ENCODE results near the gene SGTB. TPM values are rescaled to one million over a fixed set of nuclear protein-coding genes. Genes with fewer than 3 reads are reported as not detected.

The SGTB gene
- total and polyA plus RNA-seq, 9 donors = 6.2 to 11.6 (median 9.5) TPM

GRCh38 chr5:65718576-65719310 lies 3.2 kb downstream of the SGTB start:
- Histone ChIP-seq H3K27ac (ENCODE audit: low read length) (no peak overlapping the region), H3K4me3 (ENCODE audit: low read length) (no peak overlapping the region), H3K27me3 (ENCODE audit: control insufficient read depth, insufficient read depth, low read length) (no peaks in the 10 kb centered on the region), H3K4me1 (ENCODE audit: control insufficient read depth, insufficient read depth, low read length) (peaks cover 5% of the 10 kb centered on the region), H3K36me3 (ENCODE audit: control insufficient read depth, insufficient read depth, low read length) (peaks cover 5% of the 10 kb centered on the region), H3K9me3 (replicated peaks; ENCODE audit: control insufficient read depth, low read depth, low read length) (no peaks in the 10 kb centered on the region)
- no peak for DNase-seq

GRCh38 chr5:65708145-65708544 lies 13.8 kb downstream of the SGTB start:
- H3K9me3 ChIP-seq (replicated peaks; ENCODE audit: control insufficient read depth, low read depth, low read length) = no peaks in the 10 kb centered on the region
- H3K27me3 ChIP-seq (ENCODE audit: control insufficient read depth, insufficient read depth, low read length) = no peaks in the 10 kb centered on the region
- no CpG with 5 or more reads among the region's 4 CpGs for WGBS (ENCODE audit: insufficient coverage)
- peaks cover 19% of the 10 kb centered on the region for H3K36me3 ChIP-seq (ENCODE audit: control insufficient read depth, insufficient read depth, low read length)
- no peak for DNase-seq
- H3K4me3 ChIP-seq (ENCODE audit: low read length) = no peak overlapping the region
- no peak overlapping the region for H3K27ac ChIP-seq (ENCODE audit: low read length)
- no peaks in the 10 kb centered on the region for H3K4me1 ChIP-seq (ENCODE audit: control insufficient read depth, insufficient read depth, low read length)

GRCh38 chr5:65707663-65708062 lies 14.2 kb downstream of the SGTB start:
- DNase-seq = no peak
- Histone ChIP-seq H3K4me1 (ENCODE audit: control insufficient read depth, insufficient read depth, low read length) (no peaks in the 10 kb centered on the region), H3K27me3 (ENCODE audit: control insufficient read depth, insufficient read depth, low read length) (no peaks in the 10 kb centered on the region), H3K36me3 (ENCODE audit: control insufficient read depth, insufficient read depth, low read length) (peaks cover 19% of the 10 kb centered on the region), H3K9me3 (replicated peaks; ENCODE audit: control insufficient read depth, low read depth, low read length) (no peaks in the 10 kb centered on the region), H3K27ac (ENCODE audit: low read length) (no peak overlapping the region), H3K4me3 (ENCODE audit: low read length) (no peak overlapping the region)
- no CpG with 5 or more reads among the region's 4 CpGs for WGBS (ENCODE audit: insufficient coverage)

- 63% methylated on average over 1 of the region's 2 CpGs for whole genome bisulfite sequencing (ENCODE audit: insufficient coverage)
- Histone ChIP-seq H3K27ac (ENCODE audit: low read length) (no peak overlapping the region), H3K27me3 (ENCODE audit: control insufficient read depth, insufficient read depth, low read length) (no peaks in the 10 kb centered on the region), H3K36me3 (ENCODE audit: control insufficient read depth, insufficient read depth, low read length) (peaks cover 16% of the 10 kb centered on the region), H3K9me3 (replicated peaks; ENCODE audit: control insufficient read depth, low read depth, low read length) (no peaks in the 10 kb centered on the region), H3K4me1 (ENCODE audit: control insufficient read depth, insufficient read depth, low read length) (no peaks in the 10 kb centered on the region), H3K4me3 (ENCODE audit: low read length) (no peak overlapping the region)
- no peak for DNase-seq
Observed at GRCh38 chr5:65704621-65705239, 17.2 kb downstream of the SGTB start.

- peaks cover 10% of the 10 kb centered on the region for H3K36me3 ChIP-seq (ENCODE audit: control insufficient read depth, insufficient read depth, low read length)
- H3K4me3 ChIP-seq (ENCODE audit: low read length) = no peak overlapping the region
- H3K4me1 ChIP-seq (ENCODE audit: control insufficient read depth, insufficient read depth, low read length) = no peaks in the 10 kb centered on the region
- WGBS (ENCODE audit: insufficient coverage) = no CpG with 5 or more reads among the region's 3 CpGs
- H3K27ac ChIP-seq (ENCODE audit: low read length) = no peak overlapping the region
- H3K27me3 ChIP-seq (ENCODE audit: control insufficient read depth, insufficient read depth, low read length) = no peaks in the 10 kb centered on the region
- no peaks in the 10 kb centered on the region for H3K9me3 ChIP-seq (replicated peaks; ENCODE audit: control insufficient read depth, low read depth, low read length)
- no peak for DNase-seq
Observed at GRCh38 chr5:65702036-65702435, 19.9 kb downstream of the SGTB start.

- no peak overlapping the region for H3K4me3 ChIP-seq (ENCODE audit: low read length)
- no peaks in the 10 kb centered on the region for H3K27me3 ChIP-seq (ENCODE audit: control insufficient read depth, insufficient read depth, low read length)
- no peak for DNase-seq
- peaks cover 3% of the 10 kb centered on the region for H3K4me1 ChIP-seq (ENCODE audit: control insufficient read depth, insufficient read depth, low read length)
- H3K36me3 ChIP-seq (ENCODE audit: control insufficient read depth, insufficient read depth, low read length) = peaks cover 10% of the 10 kb centered on the region
- 100% methylated on average over 1 of the region's 4 CpGs for WGBS (ENCODE audit: insufficient coverage)
- H3K27ac ChIP-seq (ENCODE audit: low read length) = no peak overlapping the region
- no peaks in the 10 kb centered on the region for H3K9me3 ChIP-seq (replicated peaks; ENCODE audit: control insufficient read depth, low read depth, low read length)
Observed at GRCh38 chr5:65699338-65699737, 22.6 kb downstream of the SGTB start.

- Histone ChIP-seq H3K27me3 (ENCODE audit: control insufficient read depth, insufficient read depth, low read length) (no peaks in the 10 kb centered on the region), H3K27ac (ENCODE audit: low read length) (no peak overlapping the region), H3K4me3 (ENCODE audit: low read length) (no peak overlapping the region), H3K36me3 (ENCODE audit: control insufficient read depth, insufficient read depth, low read length) (no peaks in the 10 kb centered on the region), H3K4me1 (ENCODE audit: control insufficient read depth, insufficient read depth, low read length) (peaks cover 3% of the 10 kb centered on the region), H3K9me3 (replicated peaks; ENCODE audit: control insufficient read depth, low read depth, low read length) (no peaks in the 10 kb centered on the region)
- DNase-seq = peak; percentile 34
Observed at GRCh38 chr5:65696892-65697291, 25.0 kb downstream of the SGTB start.

- Histone ChIP-seq H3K4me3 (ENCODE audit: low read length) (no peak overlapping the region), H3K4me1 (ENCODE audit: control insufficient read depth, insufficient read depth, low read length) (peaks cover 3% of the 10 kb centered on the region), H3K9me3 (replicated peaks; ENCODE audit: control insufficient read depth, low read depth, low read length) (no peaks in the 10 kb centered on the region), H3K27ac (ENCODE audit: low read length) (no peak overlapping the region), H3K27me3 (ENCODE audit: control insufficient read depth, insufficient read depth, low read length) (no peaks in the 10 kb centered on the region), H3K36me3 (ENCODE audit: control insufficient read depth, insufficient read depth, low read length) (no peaks in the 10 kb centered on the region)
- 84% methylated on average over 4 of the region's 4 CpGs for WGBS (ENCODE audit: insufficient coverage)
- no peak for DNase-seq
Observed at GRCh38 chr5:65695896-65696295, 26.0 kb downstream of the SGTB start.

- no peaks in the 10 kb centered on the region for H3K36me3 ChIP-seq (ENCODE audit: control insufficient read depth, insufficient read depth, low read length)
- H3K9me3 ChIP-seq (replicated peaks; ENCODE audit: control insufficient read depth, low read depth, low read length) = no peaks in the 10 kb centered on the region
- no peak overlapping the region for H3K27ac ChIP-seq (ENCODE audit: low read length)
- 78% methylated on average over 1 of the region's 4 CpGs for WGBS (ENCODE audit: insufficient coverage)
- H3K4me3 ChIP-seq (ENCODE audit: low read length) = no peak overlapping the region
- peaks cover 3% of the 10 kb centered on the region for H3K4me1 ChIP-seq (ENCODE audit: control insufficient read depth, insufficient read depth, low read length)
- no peaks in the 10 kb centered on the region for H3K27me3 ChIP-seq (ENCODE audit: control insufficient read depth, insufficient read depth, low read length)
- no peak for DNase-seq
Observed at GRCh38 chr5:65695162-65695755, 26.6 kb downstream of the SGTB start.

GRCh38 chr5:65693121-65693520 lies 28.8 kb downstream of the SGTB start:
- WGBS (ENCODE audit: insufficient coverage) = 82% methylated on average over 2 of the region's 2 CpGs
- no peak overlapping the region for H3K27ac ChIP-seq (ENCODE audit: low read length)
- no peaks in the 10 kb centered on the region for H3K9me3 ChIP-seq (replicated peaks; ENCODE audit: control insufficient read depth, low read depth, low read length)
- DNase-seq = no peak
- H3K36me3 ChIP-seq (ENCODE audit: control insufficient read depth, insufficient read depth, low read length) = no peaks in the 10 kb centered on the region
- no peak overlapping the region for H3K4me3 ChIP-seq (ENCODE audit: low read length)
- no peaks in the 10 kb centered on the region for H3K27me3 ChIP-seq (ENCODE audit: control insufficient read depth, insufficient read depth, low read length)
- H3K4me1 ChIP-seq (ENCODE audit: control insufficient read depth, insufficient read depth, low read length) = peaks cover 3% of the 10 kb centered on the region
